Measurements from ENCODE around the gene KCNJ12.
"Not testable (repeated sequence)": the region's sequence is repeated elsewhere in the genome, so short reads cannot be mapped to it uniquely, and the experiment has no call there.

GRCh38 chr17:21341279-21341678 lies 34.9 kb upstream of the KCNJ12 start:
- not testable (repeated sequence) for TF ChIP-seq CTCF, POLR2A (IDR thresholded peaks at IDR 0.05)
